ENCODE measurements around the gene DOK7.

DNA sequence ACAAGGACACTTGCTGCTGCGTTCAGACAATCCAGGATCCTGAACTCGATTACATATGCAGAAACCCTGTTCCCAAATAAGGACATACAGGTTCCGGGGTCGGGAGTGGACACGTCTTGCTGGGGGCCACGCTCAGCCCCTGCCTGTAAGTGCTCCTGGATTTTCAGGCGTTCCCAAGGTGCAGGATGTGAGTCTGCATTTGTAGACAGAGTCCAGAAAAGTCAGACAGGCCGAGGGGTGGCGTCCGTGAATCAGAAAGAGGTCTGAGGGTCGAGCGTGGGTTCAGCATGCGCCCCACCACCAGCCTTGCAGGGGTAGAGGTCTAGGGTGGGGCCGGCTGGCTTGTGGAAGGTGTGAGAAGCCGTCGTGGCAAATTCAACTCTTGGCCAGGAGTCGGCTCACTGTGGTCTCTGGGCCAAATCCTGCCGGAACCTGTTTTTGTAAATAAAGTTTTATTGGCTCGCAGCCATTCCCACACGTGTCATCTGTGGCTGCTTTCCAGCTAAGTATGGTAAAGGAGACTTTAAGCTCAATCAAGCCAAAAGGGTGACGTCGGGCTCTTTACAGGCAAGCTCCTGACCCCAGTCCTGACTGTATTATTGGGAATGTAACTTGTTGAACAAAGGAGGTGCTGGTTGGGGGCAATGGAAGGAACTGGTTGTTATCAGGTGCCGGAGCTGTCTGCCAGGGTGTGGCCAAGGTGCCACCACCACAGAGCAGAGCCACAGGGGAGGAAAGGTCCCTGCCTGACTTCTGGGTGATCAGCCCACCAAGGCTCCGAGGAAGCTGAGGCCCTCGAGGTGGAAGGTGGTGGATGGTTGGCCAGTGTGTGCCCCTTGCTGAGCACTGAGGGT lies 7.4 kb downstream of the DOK7 start:
- TF ChIP-seq ZFX (IDR thresholded peaks at IDR 0.05): no peak
- TF ChIP-seq, protein P1, sequence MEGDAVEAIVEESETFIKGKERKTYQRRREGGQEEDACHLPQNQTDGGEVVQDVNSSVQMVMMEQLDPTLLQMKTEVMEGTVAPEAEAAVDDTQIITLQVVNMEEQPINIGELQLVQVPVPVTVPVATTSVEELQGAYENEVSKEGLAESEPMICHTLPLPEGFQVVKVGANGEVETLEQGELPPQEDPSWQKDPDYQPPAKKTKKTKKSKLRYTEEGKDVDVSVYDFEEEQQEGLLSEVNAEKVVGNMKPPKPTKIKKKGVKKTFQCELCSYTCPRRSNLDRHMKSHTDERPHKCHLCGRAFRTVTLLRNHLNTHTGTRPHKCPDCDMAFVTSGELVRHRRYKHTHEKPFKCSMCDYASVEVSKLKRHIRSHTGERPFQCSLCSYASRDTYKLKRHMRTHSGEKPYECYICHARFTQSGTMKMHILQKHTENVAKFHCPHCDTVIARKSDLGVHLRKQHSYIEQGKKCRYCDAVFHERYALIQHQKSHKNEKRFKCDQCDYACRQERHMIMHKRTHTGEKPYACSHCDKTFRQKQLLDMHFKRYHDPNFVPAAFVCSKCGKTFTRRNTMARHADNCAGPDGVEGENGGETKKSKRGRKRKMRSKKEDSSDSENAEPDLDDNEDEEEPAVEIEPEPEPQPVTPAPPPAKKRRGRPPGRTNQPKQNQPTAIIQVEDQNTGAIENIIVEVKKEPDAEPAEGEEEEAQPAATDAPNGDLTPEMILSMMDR (conservative IDR thresholded peaks at IDR 0.05): no peak

All from C4-2B (cell line).